HG03442 (cell line): ENCODE results near the gene URB2.
A peak's percentile ranks its signal among the peaks of the same experiment; 100 is the strongest.
"Not testable (repeated sequence)": the region's sequence is repeated elsewhere in the genome, so short reads cannot be mapped to it uniquely, and the experiment has no call there.

Experiments
- ATAC-seq: cut with Tn5 transposase; IDR thresholded peaks from one replicate; pipeline ENCODE4 v1.9.1; 2021; ENCODE audit warnings: mild to moderate bottlenecking, moderate library complexity; ENCODE audit not compliant: unreplicated experiment

Gene URB2

DNA sequence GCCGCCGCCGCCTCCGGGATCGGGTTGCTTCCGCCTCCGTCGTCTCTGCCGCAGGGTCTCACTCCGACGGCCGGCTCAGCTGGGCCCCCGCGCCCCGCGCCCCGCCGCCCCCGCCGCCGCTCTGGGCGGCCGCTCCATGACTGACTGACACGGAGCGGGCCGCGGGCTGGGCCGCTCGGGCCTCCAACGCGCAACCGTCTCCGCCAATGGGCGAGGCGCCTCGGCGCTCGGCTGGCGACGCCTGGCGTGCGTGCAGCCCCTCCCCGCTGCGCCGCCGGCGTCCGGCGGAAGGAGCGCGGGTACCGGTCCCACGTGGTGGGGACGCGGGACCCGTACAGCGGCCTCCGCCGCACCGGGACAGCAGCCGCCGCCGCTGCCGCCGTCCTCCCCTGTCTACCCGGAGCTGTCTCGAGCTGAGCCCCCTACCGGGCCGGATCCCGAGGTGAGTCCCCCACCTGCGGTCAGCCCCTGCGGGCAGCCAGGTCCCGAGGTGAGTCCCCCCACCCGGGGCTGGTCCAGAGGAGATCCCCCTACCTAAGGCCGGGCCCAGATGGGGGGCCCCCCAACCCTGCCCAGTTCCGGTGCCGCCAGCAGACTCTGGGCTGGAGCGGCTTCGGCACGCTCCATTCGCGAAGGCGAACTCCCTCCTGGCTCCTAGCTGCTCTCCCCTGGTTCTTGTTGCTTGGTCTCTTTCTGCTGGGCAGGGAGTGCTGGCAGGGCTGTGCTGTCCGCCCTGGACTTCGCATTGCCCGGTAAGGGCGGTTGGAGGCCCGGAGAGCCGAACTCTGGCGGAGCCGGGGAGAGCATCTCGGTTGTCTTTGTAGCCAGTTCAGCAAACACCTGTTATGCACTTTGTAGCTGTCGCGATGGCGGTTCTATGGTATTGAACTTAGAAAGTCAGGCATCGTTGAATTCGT lies at the start of gene URB2, which contains the start of gene TAF5L:
Gene URB2 (plus strand): TSS at position 333 of the 917 bp plus-strand sequence. CDS start 1,387 bp downstream, outside the sequence.
Gene TAF5L (minus strand): TSS at position 208 of the 917 bp plus-strand sequence. CDS start 11,640 bp downstream, outside the sequence.
- peak; percentile 85 for ATAC-seq

DNA sequence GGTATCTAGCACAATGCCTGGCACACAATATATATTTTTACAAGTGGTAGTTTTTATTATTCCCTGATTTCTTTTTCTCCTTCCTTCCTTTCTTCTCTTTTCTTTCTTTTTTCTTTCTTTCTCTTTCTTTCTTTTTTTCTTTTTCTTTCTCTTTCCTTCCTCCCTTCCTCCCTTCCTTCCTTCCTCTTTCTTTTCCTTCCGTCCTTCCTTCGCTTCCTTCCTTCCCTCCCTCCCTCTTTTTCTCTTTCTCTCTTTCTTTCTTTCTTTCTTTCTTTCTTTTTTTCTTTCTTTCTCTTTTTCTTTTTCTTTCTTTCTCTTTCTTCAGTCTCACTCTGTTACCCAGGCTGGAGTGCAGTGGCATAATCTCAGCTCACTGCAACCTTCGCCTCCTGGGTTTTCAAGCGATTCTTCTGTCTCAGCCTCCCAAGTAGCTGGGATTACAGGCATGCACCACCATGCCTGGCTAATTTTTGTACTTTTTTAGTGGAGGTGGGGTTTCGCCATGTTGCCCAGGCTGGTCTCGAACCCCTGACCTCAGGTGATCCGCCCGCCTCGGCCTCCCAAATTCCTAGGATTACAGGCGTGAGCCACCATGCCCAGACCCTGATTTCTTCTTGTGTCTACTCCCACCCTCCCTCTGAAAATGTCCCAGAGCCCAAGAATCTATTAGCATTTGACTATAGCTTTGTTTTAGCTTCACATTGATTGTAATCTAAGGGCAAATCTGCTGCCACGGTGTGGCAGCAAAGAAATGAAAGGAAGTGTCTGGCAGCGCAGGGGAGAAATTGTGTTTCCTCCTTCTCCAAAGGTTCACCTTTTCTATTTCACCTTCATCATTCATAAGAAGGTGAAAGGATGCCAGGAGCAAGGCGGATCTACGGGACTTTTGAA lies 47.6 kb upstream of the URB2 start:
- peak; percentile 15 for ATAC-seq

DNA sequence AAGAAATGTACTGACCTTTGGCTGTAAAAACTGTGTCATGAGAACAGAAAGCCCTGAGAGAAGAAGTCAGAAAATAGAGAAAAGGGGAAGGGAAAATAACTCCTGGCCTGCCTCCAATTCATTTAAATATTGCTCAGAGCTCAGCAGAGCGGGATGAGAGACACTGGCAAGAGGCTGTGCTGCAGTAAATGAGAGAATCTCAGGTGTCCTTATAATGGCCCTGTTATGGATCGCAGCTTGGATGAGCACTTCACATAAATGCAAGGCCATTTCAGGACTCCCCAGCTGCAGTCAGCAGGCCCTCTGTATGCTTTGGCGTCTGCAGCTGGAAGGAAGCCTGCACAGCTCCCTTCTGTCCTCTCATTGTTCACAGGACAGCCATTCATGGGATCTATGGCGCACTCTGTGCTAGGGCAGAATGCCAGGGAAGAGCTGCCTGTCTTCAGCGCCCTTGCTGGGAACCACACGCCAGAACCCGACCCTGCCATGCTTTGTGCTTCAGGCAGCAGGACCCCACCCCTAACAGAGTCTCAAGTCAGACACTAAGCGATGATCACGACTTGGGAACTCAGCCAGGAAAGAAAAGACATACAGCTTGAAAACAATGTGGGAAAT lies 46.9 kb upstream of the URB2 start:
- ATAC-seq = peak; percentile 70

DNA sequence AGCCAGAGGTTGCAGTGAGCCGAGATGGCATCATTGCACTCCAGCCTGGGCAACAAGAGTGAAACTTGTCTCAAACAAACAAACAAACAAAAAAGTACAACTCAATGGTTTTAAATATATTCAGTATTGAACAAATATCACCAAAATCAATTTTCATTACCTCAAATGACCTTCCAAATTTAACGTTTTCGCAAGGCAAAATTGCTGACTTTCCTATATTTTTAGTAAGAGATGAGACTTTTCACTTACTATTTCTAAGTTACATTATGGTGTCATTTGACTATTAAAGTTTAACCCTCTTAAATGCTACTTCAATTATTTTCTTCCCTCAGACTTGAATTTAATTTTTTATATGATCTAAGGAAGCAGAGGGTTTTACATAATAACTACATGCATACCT lies 44.6 kb upstream of the URB2 start:
- no peak for ATAC-seq

DNA sequence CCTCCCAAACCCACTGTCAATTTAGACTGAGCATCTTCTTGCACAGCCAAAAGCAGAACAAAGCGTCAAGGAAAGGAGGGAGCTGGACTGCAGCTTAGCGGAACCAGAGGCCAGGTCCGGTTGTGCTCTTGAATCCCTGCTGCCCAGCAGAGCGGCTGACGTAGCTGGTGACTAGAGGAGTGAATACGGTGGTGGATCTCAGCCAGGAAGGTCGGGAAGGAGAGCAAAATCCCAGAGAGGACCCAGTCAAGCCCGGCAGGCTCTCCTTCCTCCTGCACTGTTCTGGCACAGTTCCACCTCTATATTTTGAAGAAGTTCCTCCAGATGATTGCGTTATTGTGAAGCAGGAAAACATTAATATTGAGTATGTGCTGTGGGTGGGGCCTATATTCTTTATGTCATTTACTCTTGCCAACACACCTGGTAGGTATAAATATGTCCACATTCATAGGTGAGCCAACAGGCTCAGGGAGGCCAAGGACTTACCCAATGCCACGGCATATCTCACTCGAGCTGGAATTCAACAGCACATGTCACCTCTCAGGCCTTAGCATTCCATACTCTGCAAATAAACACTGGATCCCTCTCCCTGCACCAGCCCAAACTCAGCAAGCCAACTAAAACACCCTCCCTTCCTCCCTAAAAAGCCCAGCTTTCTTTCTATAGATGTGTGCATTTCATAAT lies 43.9 kb upstream of the URB2 start:
- ATAC-seq = no peak

DNA sequence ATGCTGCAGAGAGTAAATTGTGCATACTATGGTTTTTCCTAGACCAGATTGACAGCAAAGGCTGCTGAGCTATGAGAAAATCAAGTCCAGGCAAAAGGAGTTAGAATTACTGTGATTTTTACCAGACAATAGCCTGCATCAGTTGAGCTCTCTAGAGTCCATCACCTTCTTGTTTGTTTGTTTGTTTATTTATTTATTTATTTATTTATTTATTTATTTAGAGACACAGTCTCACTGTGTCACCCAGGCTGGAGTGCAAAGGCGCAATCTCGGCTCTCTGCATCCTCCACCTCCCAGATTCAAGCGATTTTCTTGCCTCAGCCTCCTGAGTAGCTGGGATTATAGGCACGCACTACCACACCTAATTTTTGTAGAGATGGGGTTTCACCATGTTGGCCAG lies 43.3 kb upstream of the URB2 start:
- ATAC-seq = no peak

DNA sequence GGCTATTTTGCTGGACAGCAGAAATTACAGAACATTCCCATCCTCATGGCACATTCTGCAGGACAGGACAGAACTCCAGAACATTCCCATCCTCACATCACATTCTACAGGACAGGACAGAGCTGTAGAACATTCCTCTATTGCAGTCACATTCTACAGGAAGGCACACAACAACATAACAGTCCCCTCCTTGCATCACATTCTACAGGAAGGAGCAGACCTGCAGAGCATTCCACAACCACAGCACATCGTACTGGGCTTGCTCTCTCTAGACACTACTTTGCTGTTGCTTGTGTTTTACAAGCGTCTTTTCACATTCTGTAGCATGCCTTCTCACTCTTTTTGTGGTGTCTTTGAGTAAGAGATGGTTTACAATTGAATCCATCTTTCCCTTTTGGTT lies 40.7 kb upstream of the URB2 start:
- no peak for ATAC-seq

DNA sequence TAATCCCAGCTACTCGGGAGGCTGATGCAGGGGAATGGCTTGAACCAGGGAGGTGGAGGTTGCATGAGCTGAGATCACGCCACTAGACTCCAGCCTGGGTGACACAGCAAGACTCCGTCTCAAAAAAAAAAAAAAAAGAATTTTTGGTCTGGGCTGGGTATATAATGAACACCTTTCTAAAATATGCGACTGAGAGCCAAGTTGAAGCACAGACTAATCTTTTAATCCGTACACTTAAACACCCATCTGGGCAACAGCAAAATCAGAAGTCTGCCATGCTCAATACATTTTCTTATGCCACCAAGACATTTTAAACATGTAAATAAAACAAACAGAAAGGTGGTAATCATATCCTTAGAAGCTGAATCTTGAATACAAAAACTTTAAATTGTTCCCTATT lies 35.9 kb upstream of the URB2 start:
- ATAC-seq = no peak

DNA sequence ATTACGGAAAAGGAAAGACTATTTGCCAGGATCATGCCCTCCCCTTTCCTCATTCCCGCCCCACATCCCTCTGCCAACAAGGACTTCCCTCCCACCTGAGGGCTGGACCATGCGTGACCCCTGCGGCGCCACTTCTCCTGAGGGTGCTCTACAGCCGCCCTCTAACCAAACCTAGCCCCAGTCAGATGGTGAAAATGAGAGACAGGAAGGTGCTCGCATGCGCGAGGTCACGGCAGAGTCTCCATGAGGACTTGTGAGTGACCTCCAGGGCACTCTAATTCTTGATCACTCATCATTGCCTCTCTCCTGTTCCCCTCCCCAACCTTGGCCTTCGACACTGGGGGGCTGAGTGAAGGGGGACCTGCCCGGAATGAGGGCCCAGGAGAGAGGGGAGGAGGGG lies 32.2 kb upstream of the URB2 start:
- no peak for ATAC-seq

DNA sequence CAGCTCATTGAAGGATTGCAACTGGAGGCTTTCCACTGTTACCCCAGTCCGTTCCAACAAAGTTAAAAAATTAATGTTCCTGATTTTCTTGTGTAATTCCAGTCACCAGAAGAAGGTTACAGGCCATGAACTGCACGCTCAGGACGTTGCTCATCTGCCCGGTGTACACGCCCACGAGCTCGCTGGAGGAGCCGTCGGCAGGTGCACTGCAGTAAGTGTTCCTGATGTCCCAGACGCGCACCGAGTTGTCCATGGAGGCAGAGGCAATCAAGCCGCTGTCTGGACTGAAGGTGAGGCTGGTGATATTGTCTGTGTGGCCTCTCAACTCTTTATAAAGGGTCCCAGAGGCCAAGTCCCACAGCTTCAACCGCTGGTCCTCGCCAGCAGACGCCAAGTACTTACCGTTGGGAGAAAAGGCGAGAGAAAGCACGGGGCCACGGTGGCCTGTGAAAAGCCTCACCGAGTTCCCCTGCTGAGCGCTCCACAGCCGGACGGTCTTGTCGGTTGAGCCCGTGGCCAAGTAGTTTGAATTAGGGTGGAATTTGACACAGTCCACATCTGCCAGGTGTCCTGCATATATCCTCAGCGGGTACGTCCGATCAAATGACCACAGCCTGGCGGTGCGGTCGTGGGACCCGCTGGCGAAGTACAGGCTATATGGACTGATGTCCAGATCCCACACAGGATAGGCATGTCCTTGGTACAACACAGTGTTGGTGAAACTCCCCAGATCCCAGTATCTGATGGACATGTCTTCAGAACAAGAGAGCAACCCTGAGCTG lies 31.6 kb upstream of the URB2 start:
- ATAC-seq = no peak

DNA sequence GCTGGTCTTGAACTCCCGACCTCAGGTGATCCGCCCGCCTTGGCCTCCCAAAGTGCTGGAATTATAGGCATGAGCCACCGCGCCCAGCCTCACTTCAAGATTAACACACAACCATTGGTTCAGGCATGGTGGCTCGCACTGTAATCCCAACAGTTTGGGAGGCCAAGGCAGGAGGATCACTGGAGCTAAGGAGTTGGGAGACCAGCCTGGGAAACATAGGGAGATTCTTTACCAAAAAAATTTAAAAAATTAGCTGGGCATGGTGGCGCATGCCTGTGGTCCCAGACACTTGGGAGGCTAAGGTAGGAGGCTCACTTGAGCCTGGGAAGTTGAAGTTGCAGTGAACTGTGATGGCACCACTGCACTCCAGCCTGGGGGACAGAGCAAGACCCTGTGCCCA lies 30.2 kb upstream of the URB2 start:
- not testable (repeated sequence) for ATAC-seq

DNA sequence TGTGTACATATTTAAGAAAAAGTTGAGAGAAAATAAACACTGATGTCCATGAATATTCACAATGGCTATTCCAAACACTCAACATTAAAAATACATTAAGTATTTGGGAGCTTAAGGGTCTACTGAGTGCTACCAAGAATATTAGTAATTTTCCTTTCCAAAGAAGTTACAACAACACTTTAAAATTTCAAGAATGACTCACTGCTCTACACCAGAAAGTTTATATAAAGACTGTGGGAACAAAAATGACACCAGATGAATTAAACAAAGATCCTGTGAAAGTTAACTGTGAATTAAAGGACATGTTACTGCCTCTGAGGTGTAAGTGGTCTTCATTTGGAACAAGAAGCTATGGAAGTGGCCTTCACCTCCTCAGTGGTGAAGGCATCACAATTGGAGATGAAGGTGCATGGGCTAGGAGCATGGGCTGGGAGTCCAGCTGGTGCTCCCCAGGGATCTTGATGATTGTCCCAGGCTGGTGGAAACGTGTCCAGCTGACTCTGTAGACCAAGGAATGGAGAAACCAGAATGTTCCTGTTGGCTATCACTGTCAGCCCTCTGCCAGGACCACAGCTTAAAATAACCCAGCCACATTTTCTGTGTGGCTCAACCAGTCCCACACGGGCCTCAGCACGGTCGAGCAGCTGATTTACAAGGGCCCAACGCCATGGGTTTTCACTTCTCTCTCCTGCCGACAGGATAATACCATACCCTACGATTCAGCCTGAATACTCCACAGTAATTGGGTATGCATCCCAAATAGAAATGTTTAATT lies 28.9 kb upstream of the URB2 start:
- no peak for ATAC-seq

DNA sequence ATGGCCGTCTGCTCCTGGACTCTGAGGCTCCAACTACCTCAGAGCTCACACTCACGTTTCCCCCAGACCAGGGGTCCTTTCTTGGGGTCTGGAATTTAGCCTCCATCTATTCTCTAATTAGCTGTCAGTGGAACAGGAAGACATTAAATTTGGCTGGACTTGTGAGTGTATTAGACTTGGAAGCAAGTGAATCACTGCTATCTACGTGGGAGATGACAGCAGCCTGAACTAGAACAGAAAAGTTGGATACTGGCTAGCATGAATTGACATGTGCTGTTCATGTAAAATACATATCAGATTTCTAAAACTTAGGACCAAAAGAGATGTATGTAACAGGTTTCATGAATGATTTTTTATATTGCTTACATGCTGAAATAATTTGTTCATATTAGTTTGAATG lies 28.2 kb upstream of the URB2 start:
- ATAC-seq = no peak

DNA sequence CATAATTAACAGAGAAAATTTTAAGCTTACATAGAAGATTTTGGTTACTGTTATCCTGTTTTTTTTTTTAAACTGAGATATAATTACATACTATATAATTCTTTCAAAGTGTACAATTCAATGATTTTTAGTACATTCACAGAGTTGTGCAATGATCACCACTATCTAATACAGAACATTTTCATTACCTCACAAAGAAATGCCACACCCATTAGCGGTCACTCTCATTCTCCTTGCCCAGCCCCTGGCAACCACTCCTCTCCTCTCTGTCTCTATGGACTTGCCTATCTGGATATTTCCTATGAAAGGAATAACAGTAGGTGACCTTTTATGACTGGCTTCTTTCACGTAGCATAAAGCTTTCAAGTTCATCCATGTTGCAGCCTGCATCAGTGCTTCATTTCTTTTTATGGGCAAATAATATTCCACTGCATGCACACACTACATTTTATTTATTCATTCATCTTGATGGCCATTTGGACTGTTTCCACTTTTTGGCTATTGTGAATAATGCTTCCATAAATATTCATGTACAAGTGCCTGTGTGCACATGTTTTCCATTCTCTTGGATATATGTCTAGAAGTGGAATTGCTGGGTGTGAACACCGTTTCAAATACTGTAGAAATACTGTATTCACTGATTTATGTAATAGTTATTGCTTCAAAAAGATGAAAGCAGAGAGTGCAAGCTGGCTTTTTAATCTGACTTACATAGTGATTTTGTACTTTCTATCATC lies 26.7 kb upstream of the URB2 start:
- no peak for ATAC-seq

DNA sequence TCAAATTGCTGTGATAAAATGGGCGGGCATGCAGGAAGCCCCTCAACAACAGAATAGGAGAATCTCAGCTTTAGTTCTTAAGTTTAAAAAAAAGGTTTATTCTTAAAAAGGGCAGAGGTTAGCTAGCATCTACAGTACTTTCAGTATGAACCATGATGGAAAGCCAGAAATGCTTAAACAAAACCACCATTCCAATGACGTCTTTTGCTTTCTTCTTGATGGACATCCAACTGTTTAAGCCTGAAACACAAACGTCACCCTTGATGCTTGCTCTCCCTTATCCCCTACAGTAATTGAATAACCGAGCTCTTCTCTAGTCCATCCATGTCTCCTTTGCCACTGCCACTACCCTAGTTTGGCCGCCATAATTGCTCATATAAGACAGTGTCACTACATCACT lies 25.8 kb upstream of the URB2 start:
- no peak for ATAC-seq

DNA sequence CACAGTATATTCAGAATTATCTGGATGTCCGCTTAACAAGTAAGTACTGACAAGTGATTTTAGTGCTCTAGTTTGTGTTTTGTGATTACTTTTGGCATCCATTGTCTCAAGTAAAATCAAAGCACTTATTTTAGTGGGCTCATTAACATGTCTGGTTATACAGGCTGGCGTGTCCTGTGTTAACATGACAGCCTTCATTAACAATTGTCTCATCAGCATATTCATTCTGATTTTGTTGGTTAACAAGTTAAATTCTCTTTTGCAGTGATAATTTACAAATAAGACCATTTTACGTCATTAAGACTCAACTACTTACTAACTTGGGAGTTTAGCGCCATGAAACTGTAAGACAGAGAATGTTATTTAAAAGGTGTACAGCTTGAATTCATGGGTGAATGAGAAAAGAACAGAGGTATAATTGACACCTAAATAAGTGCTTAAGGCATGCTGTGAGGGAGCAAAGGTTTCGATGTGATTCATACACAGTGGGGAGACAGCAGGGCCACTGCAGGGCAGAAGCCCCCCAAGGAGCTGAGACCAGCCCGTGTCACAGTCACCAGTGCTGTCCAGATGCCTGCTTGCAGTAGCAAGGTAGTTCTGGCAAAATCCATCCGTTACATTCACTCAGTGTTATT lies 22.6 kb upstream of the URB2 start:
- ATAC-seq = no peak

DNA sequence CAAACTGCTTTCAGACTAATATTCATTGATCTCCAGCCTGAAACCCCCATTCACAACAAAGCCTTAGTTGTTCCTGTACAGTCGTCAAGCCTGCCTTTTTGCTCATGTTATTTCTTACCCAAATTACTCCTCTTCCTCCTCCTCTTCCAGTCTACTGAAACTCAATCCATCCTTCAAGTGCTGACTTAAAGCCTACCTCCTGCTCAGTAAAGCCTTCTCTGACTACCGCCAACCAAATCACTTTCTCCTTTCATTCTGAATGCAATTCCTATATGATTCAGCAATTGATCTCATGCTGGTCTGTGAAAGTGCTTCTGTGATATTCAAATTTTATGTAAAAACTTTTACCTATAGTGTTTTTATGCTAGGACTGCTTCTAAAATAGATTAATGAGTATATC lies 18.7 kb upstream of the URB2 start:
- ATAC-seq = no peak

DNA sequence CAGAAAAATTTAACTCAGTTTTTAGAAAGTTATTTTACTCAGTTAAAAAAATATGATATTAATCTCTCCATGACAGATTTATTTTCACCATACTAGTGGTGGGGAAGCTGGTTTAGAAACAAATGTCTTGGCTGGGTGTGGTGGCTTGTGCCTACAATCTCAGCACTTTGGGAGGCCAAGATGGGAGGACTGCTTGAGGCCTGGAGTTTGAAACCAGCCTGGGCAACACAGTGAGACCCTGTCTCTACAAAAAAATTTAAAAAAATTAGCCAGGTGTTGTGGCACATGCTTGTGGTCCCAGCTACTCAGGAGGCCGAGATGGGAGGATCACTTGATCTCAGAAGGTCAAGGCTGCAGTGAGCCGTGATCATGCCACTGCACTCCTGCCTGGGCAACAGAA lies 17.5 kb upstream of the URB2 start:
- ATAC-seq = no peak
